Upper lobe of left lung (tissue), 4 donors: ENCODE data around the gene TCHH.

ENCODE experiments used
- EP300 ChIP-seq, 4 donors: sonication (generic); formaldehyde crosslinking; IDR thresholded peaks; one replicate each; pipeline ENCODE4 v1.5.1; 2017; ENCODE audit warnings: antibody characterized with exemption in 4 of 4, control low read depth in 2 of 4
- POLR2A ChIP-seq, 4 donors: fragments of 450-650 bp; IDR thresholded peaks; one replicate each; pipeline ENCODE4 v1.5.1; 2016 to 2017; ENCODE audit warnings: antibody characterized with exemption in 4 of 4, mild to moderate bottlenecking in 2 of 4
- POLR2AphosphoS5 ChIP-seq, 2 donors: sonication (generic); formaldehyde crosslinking; IDR thresholded peaks; one replicate each; pipeline ENCODE4 v1.5.1; 2017; ENCODE audit warnings: antibody characterized with exemption in 2 of 2
- TF ChIP-seq, protein P1 (sequence below), 6 experiments: fragments of 450-650 bp in 4 of 6; fragments of 200-600 bp in 2 of 6; sonication (generic) in 2 of 6; IDR thresholded peaks; one replicate each; pipeline ENCODE4 v1.5.1; 2016 to 2019; ENCODE audit warnings: antibody characterized with exemption in 6 of 6

DNA sequence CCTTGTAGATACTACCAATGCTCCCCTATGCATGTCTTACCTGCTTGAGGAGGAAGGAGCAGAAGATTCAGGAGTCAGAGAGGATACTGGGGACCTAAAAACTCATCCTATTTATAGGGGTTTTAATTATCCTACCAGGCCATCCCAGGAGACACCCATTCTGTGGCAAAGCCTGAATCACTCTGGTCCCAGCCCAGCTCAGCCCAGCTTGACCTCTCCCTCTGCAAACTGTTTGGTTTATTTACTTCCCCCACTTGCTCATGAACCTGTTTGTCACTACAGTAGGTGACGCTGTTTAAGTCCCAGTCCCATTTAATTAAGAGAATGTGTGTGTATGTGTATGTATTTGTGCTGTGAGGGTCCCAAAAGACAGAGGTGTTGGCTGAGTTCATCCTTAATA, 43.9 kb upstream of the TCHH start, which contains the start of gene RPTN:
- TF ChIP-seq, protein P1, sequence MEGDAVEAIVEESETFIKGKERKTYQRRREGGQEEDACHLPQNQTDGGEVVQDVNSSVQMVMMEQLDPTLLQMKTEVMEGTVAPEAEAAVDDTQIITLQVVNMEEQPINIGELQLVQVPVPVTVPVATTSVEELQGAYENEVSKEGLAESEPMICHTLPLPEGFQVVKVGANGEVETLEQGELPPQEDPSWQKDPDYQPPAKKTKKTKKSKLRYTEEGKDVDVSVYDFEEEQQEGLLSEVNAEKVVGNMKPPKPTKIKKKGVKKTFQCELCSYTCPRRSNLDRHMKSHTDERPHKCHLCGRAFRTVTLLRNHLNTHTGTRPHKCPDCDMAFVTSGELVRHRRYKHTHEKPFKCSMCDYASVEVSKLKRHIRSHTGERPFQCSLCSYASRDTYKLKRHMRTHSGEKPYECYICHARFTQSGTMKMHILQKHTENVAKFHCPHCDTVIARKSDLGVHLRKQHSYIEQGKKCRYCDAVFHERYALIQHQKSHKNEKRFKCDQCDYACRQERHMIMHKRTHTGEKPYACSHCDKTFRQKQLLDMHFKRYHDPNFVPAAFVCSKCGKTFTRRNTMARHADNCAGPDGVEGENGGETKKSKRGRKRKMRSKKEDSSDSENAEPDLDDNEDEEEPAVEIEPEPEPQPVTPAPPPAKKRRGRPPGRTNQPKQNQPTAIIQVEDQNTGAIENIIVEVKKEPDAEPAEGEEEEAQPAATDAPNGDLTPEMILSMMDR (IDR thresholded peaks at IDR 0.05), result no peak
- TF ChIP-seq POLR2AphosphoS5 (IDR thresholded peaks at IDR 0.05) (no peak), EP300 (IDR thresholded peaks at IDR 0.05) (no peak), POLR2A (IDR thresholded peaks at IDR 0.05) (no peak)
